T-helper 1 cell (primary cell): ENCODE data around the gene SELL.
"Not testable (repeated sequence)": the region's sequence is repeated elsewhere in the genome, so short reads cannot be mapped to it uniquely, and the experiment has no call there.

Source experiments
- DNase-seq, 5 donors: peaks; one replicate each; pipeline ENCODE4 v3.0.0-alpha.2; 2012 to 2020
- total RNA-seq, 4 donors: gene quantifications; one replicate each; lab custom pipeline; 2026; lab: John Stamatoyannopoulos, UW

The SELL gene
- 234 to 565 (median 267) reads per million in 4 donors for total RNA-seq

- peak; percentile 23 to 87 (median 58) for DNase-seq
Observed at GRCh38 chr1:169711469-169712308, at the start of gene SELL. TSS of gene SELL (minus strand) at chr1:169711620. CDS start at chr1:169711498, 122 bp downstream.

GRCh38 chr1:169759038-169759437 is 47.6 kb upstream of the SELL start:
- no peak for DNase-seq

GRCh38 chr1:169753549-169753948 is 42.1 kb upstream of the SELL start:
- DNase-seq, result no peak

- DNase-seq, result no peak
Observed at GRCh38 chr1:169750041-169750440, 38.6 kb upstream of the SELL start.

GRCh38 chr1:169746550-169746949 is 35.1 kb upstream of the SELL start:
- no peak for DNase-seq

GRCh38 chr1:169745015-169745861 is 33.8 kb upstream of the SELL start:
- DNase-seq, result no peak

- DNase-seq, result no peak
Observed at GRCh38 chr1:169741666-169742394, 30.4 kb upstream of the SELL start.

GRCh38 chr1:169739980-169740379 is 28.6 kb upstream of the SELL start:
- DNase-seq, result no peak

GRCh38 chr1:169733924-169734323 is 22.5 kb upstream of the SELL start, which contains the start of gene SELE:
TSS of gene SELE (minus strand) at chr1:169734079. CDS start at chr1:169733612, 467 bp downstream.
- no peak for DNase-seq

GRCh38 chr1:169731446-169731845 is 20.0 kb upstream of the SELL start:
- DNase-seq, result no peak

- no peak for DNase-seq
Observed at GRCh38 chr1:169729991-169730390, 18.6 kb upstream of the SELL start.

- no peak for DNase-seq
Observed at GRCh38 chr1:169727307-169727706, 15.9 kb upstream of the SELL start.

GRCh38 chr1:169726851-169727250 is 15.4 kb upstream of the SELL start:
- no peak for DNase-seq

GRCh38 chr1:169725930-169726329 is 14.5 kb upstream of the SELL start:
- DNase-seq, result no peak

- no peak for DNase-seq
Observed at GRCh38 chr1:169724168-169724567, 12.7 kb upstream of the SELL start.

- DNase-seq, result no peak
Observed at GRCh38 chr1:169723763-169724162, 12.3 kb upstream of the SELL start.

GRCh38 chr1:169722779-169723178 is 11.4 kb upstream of the SELL start:
- no peak for DNase-seq

- DNase-seq, result not testable (repeated sequence)
Observed at GRCh38 chr1:169715100-169715499, 3.7 kb upstream of the SELL start.

- not testable (repeated sequence) for DNase-seq
Observed at GRCh38 chr1:169713090-169713489, 1.7 kb upstream of the SELL start.

GRCh38 chr1:169712309-169712631 is 850 bp upstream of the SELL start:
- no peak for DNase-seq

- peak in 1 of 5 donors; percentile 60 for DNase-seq
Observed at GRCh38 chr1:169708647-169709046, 2.8 kb downstream of the SELL start.

- peak in 1 of 5 donors; percentile 56 for DNase-seq
Observed at GRCh38 chr1:169707912-169708604, 3.4 kb downstream of the SELL start.
